Measurements from ENCODE around the gene LAMA4. TPM values are rescaled to one million over a fixed set of nuclear protein-coding genes. Genes with fewer than 3 reads are reported as not detected.

Gene LAMA4
- total RNA-seq, 1 experiment from 2014 or later = 1.1 TPM

- H2BK15ac ChIP-seq (ENCODE audit: low read depth, low read length) = no peak overlapping the region
- H3K4me1 Mint-ChIP-seq = peaks cover 5 to 6% of the 10 kb centered on the region in 2 experiments
- no peaks in the 10 kb centered on the region for H3K79me2 ChIP-seq (ENCODE audit: insufficient read depth, low read length)
- H3K9me3 Mint-ChIP-seq = no peaks in the 10 kb centered on the region
- H3K79me1 ChIP-seq (ENCODE audit: insufficient read depth, low read depth, low read length, poor library complexity, severe bottlenecking) = no peaks in the 10 kb centered on the region
- no peak overlapping the region for H3K23ac ChIP-seq (ENCODE audit: insufficient read length, low read depth, low read length)
- no peak overlapping the region for H4K5ac ChIP-seq (ENCODE audit: insufficient read length, low read depth, low read length)
- H3K9ac ChIP-seq (ENCODE audit: extremely low read depth, insufficient read length, low read length) = no peak overlapping the region
- H3K56ac ChIP-seq (ENCODE audit: insufficient read length, low read depth, low read length) = no peak overlapping the region
- no peak overlapping the region for H3K4me2 ChIP-seq (ENCODE audit: insufficient read depth, insufficient read length, low read length)
- no peak overlapping the region for H3K4ac ChIP-seq (ENCODE audit: low read depth, low read length)
- H2AK5ac ChIP-seq (ENCODE audit: insufficient read length, low read length) = no peak overlapping the region
- H3K27me3 Mint-ChIP-seq (ENCODE audit: low read depth) = peaks cover 14% of the 10 kb centered on the region
- no peak overlapping the region for H2BK120ac ChIP-seq (ENCODE audit: low read depth, low read length, poor library complexity, severe bottlenecking)
- no peak overlapping the region for H3K18ac ChIP-seq (ENCODE audit: insufficient read length, low read depth, low read length)
- no peaks in the 10 kb centered on the region for H3K27me3 ChIP-seq (ENCODE audit: insufficient read depth, low read length)
- H3T11ph ChIP-seq (ENCODE audit: low read length) = no peak overlapping the region
- WGBS (ENCODE audit: extremely low coverage, insufficient read length, low lambda C conversion rate) = no CpG with 5 or more reads among the region's 1 CpG
- H2AFZ ChIP-seq (ENCODE audit: low read length) = no peak overlapping the region
- H3K23me2 ChIP-seq (ENCODE audit: insufficient read length, low read depth, low read length, poor library complexity, severe bottlenecking) = no peaks in the 10 kb centered on the region
- no peak overlapping the region for H3K14ac ChIP-seq (ENCODE audit: insufficient read depth, low read length)
- no peak overlapping the region for H4K91ac ChIP-seq (ENCODE audit: insufficient read length, low read depth, low read length)
- H3K36me3 Mint-ChIP-seq (ENCODE audit: insufficient read depth in 1 of 3, low read depth in 3 of 3) = no peaks in the 10 kb centered on the region
- no peak overlapping the region for H2BK20ac ChIP-seq (ENCODE audit: low read depth, low read length, poor library complexity, severe bottlenecking)
- DNase-seq = no peak
- H3K27ac ChIP-seq (ENCODE audit: insufficient read length, low read depth, low read length) = no peak overlapping the region
- no peaks in the 10 kb centered on the region for H4K20me1 ChIP-seq (ENCODE audit: control insufficient read depth, insufficient read depth, insufficient read length)
- H4K8ac ChIP-seq (replicated peaks; ENCODE audit: insufficient read length, low read depth, low read length) = no peak overlapping the region
- no peak overlapping the region for H2BK5ac ChIP-seq (ENCODE audit: insufficient read length, low read length)
- 0 out of 7 replicates have a peak overlapping the region, but pooled peaks of 1 of the 3 experiments have one; percentile 13 for H3K27ac Mint-ChIP-seq
- TF ChIP-seq CTCF (conservative IDR thresholded peaks at IDR 0.05) = no peak
- no peaks in the 10 kb centered on the region for H3K4me1 ChIP-seq (ENCODE audit: insufficient read depth, low read length)
- no peaks in the 10 kb centered on the region for H3K9me3 ChIP-seq (ENCODE audit: control insufficient read depth, low read depth, low read length)
- no peak overlapping the region for H3K4me3 Mint-ChIP-seq
- H2BK12ac ChIP-seq (ENCODE audit: insufficient read length, low read depth, low read length) = no peak overlapping the region
Measured at GRCh38 chr6:112160745-112161144, 93.6 kb downstream of the LAMA4 start.
